Vagina (tissue), 2 donors: Measurements from ENCODE around the gene RAPGEF3. TPM values are rescaled to one million over a fixed set of nuclear protein-coding genes. Genes with fewer than 3 reads are reported as not detected.

Experiments
- DNase-seq, 2 donors: peaks; one replicate each; pipeline ENCODE4 v3.0.0-alpha.2; 2017; ENCODE audit errors: extremely low spot score in 2 of 2
- H3K27ac ChIP-seq: fragments of 200-600 bp; sonication (generic); one replicate; pipeline ENCODE4 v1.5.1; 2019
- H3K27me3 ChIP-seq: fragments of 200-600 bp; sonication (generic); one replicate; pipeline ENCODE4 v1.5.1; 2019
- H3K36me3 ChIP-seq, 2 donors: fragments of 200-600 bp; sonication (generic); one replicate each; pipeline ENCODE4 v1.5.1; 2017 to 2019
- H3K4me1 ChIP-seq: fragments of 200-600 bp; sonication (generic); one replicate; pipeline ENCODE4 v1.5.1; 2019
- H3K4me3 ChIP-seq, 2 donors: fragments of 200-600 bp; sonication (generic); 1 replicate in 1 of 2; 2 replicates in 1 of 2; pipeline ENCODE4 v1.5.1; 2016 to 2019
- H3K9me3 ChIP-seq: fragments of 200-600 bp; sonication (generic); one replicate; pipeline ENCODE4 v1.5.1; 2019
- POLR2A ChIP-seq, 2 donors: fragments of 450-650 bp; IDR thresholded peaks; one replicate each; pipeline ENCODE4 v1.6.1; 2017; ENCODE audit warnings: antibody characterized with exemption in 2 of 2, mild to moderate bottlenecking in 2 of 2, moderate library complexity in 2 of 2
- POLR2AphosphoS5 ChIP-seq, 2 donors: sonication (generic); formaldehyde crosslinking; IDR thresholded peaks; one replicate each; pipeline ENCODE4 v1.9.0; 2017; ENCODE audit warnings: antibody characterized with exemption in 2 of 2, mild to moderate bottlenecking in 2 of 2, low read depth in 1 of 2; ENCODE audit not compliant: insufficient read depth in 1 of 2
- intact Hi-C: fragments of 100-400 bp; cut with DNase I; formaldehyde crosslinking; loops from one replicate; pipeline ENCODE4 v1.15.1; 2023
- total RNA-seq: library from RNA; depleted of rRNA; stranded (reverse); fragments of >200 nt; gene quantifications from one replicate; pipeline ENCODE4 v1.2.3, GENCODE V29; 2016
- TF ChIP-seq, protein P1 (sequence below), 3 experiments: fragments of 450-650 bp in 2 of 3; fragments of 200-600 bp in 1 of 3; sonication (generic) in 1 of 3; IDR thresholded peaks; one replicate each; pipeline ENCODE4 v1.5.1; 2017 to 2019; ENCODE audit warnings: antibody characterized with exemption in 3 of 3, mild to moderate bottlenecking in 2 of 3, moderate library complexity in 2 of 3

The RAPGEF3 gene
- total RNA-seq, 1 donor from 2014 or later, result 52.3 TPM

- Histone ChIP-seq H3K36me3 (peaks cover 10 to 80% of the 10 kb centered on the region in 2 donors), H3K27ac (no peak overlapping the region), H3K27me3 (no peaks in the 10 kb centered on the region), H3K4me3 (no peak overlapping the region), H3K9me3 (no peaks in the 10 kb centered on the region), H3K4me1 (peaks cover 23% of the 10 kb centered on the region)
- no peak for TF ChIP-seq POLR2AphosphoS5 (IDR thresholded peaks at IDR 0.05; ENCODE audit: insufficient read depth in 1 of 2, low read depth in 1 of 2)
- TF ChIP-seq POLR2A (IDR thresholded peaks at IDR 0.05), result no peak
- TF ChIP-seq, protein P1, sequence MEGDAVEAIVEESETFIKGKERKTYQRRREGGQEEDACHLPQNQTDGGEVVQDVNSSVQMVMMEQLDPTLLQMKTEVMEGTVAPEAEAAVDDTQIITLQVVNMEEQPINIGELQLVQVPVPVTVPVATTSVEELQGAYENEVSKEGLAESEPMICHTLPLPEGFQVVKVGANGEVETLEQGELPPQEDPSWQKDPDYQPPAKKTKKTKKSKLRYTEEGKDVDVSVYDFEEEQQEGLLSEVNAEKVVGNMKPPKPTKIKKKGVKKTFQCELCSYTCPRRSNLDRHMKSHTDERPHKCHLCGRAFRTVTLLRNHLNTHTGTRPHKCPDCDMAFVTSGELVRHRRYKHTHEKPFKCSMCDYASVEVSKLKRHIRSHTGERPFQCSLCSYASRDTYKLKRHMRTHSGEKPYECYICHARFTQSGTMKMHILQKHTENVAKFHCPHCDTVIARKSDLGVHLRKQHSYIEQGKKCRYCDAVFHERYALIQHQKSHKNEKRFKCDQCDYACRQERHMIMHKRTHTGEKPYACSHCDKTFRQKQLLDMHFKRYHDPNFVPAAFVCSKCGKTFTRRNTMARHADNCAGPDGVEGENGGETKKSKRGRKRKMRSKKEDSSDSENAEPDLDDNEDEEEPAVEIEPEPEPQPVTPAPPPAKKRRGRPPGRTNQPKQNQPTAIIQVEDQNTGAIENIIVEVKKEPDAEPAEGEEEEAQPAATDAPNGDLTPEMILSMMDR (IDR thresholded peaks at IDR 0.05), result no peak
- no peak for DNase-seq
- intact Hi-C loops, result no loop called here
Measured at GRCh38 chr12:47786662-47787280, 28.1 kb upstream of the RAPGEF3 start.

- intact Hi-C loops, result no loop called here
- Histone ChIP-seq H3K27me3 (no peaks in the 10 kb centered on the region), H3K9me3 (no peaks in the 10 kb centered on the region), H3K4me3 (no peak overlapping the region), H3K36me3 (peaks cover 10 to 73% of the 10 kb centered on the region in 2 donors), H3K27ac (peak overlapping the region; percentile 49), H3K4me1 (peaks cover 30% of the 10 kb centered on the region)
- TF ChIP-seq POLR2A (IDR thresholded peaks at IDR 0.05) (no peak), POLR2AphosphoS5 (IDR thresholded peaks at IDR 0.05; ENCODE audit: insufficient read depth in 1 of 2, low read depth in 1 of 2) (no peak)
- TF ChIP-seq, protein P1 (IDR thresholded peaks at IDR 0.05), result no peak
- DNase-seq, result no peak
Measured at GRCh38 chr12:47785887-47786661, 27.4 kb upstream of the RAPGEF3 start.

DNA sequence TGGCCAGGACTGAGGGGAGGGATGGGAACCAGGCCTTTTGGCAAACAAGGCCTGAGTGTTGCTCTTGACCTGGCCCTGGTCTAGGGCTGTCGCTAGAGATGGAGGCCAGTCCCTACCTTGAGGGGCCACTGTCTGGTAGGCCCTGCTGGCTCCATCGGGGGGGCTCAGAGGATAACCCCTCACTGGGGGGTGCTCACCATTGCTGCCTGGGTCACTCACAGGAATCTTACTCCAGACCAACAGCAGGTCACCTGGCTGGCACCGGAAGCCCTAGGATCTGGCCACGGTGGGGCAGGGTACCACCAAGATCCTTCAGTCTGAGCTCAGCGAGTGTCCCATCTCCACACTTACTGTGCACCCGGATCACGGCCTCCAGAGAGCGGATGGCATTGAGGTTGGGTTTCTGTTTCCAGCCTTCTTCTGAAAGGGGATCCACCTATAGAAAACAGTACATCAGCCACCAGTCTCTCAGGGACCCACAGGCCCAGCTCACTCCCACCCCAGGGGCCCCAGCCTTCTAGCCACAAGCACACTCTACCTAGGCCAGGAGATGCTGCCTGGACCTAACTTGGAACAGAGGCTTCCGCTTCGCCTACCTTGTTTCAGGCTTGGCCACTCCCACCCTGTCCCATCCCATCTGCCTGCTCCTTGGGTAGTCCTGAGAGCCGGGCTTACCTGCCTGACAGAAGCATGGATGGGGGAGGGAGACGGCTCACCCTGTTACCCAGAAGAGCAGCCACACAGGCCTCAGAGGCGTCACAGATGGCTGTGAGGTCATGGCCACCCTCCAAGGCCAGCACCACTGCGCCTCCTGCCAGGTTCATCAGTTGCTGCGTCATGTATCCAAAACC is 26.6 kb upstream of the RAPGEF3 start:
- intact Hi-C loops, result no loop called here
- Histone ChIP-seq H3K4me1 (peaks cover 30% of the 10 kb centered on the region), H3K27me3 (no peaks in the 10 kb centered on the region), H3K36me3 (peaks cover 7 to 65% of the 10 kb centered on the region in 2 donors), H3K4me3 (no peak overlapping the region), H3K9me3 (no peaks in the 10 kb centered on the region), H3K27ac (no peak overlapping the region)
- TF ChIP-seq POLR2AphosphoS5 (IDR thresholded peaks at IDR 0.05; ENCODE audit: insufficient read depth in 1 of 2, low read depth in 1 of 2) (peak in 1 of 2 donors; percentile 20), POLR2A (IDR thresholded peaks at IDR 0.05) (no peak)
- no peak for DNase-seq

GRCh38 chr12:47783821-47784819 is 25.4 kb upstream of the RAPGEF3 start:
- Histone ChIP-seq H3K36me3 (peaks cover 7 to 55% of the 10 kb centered on the region in 2 donors), H3K4me1 (peaks cover 36% of the 10 kb centered on the region), H3K27me3 (no peaks in the 10 kb centered on the region), H3K4me3 (no peak overlapping the region), H3K9me3 (no peaks in the 10 kb centered on the region), H3K27ac (peak overlapping the region; percentile 70)
- intact Hi-C loops, result no loop called here
- no peak for DNase-seq
- TF ChIP-seq POLR2AphosphoS5 (IDR thresholded peaks at IDR 0.05; ENCODE audit: insufficient read depth in 1 of 2, low read depth in 1 of 2), result no peak
- TF ChIP-seq, protein P1 (IDR thresholded peaks at IDR 0.05), result no peak
- no peak for TF ChIP-seq POLR2A (IDR thresholded peaks at IDR 0.05)
